H1 (cell line): ENCODE data around the gene HPCAL4. TPM values are rescaled to one million over a fixed set of nuclear protein-coding genes. Genes with fewer than 3 reads are reported as not detected.

Experiments
- CTCF ChIA-PET: fragments of 300-600 bp; sonication (Branson Sonifier 250); formaldehyde crosslinking; loops from one replicate; lab custom pipeline; 2021; ENCODE audit not compliant: partially characterized antibody; lab: Charles Lee
- POLR2A ChIA-PET: fragments of 300-600 bp; sonication (Branson Sonifier 250); formaldehyde crosslinking; loops from one replicate; lab custom pipeline; 2021; ENCODE audit warnings: inconsistent platforms; ENCODE audit not compliant: partially characterized antibody; lab: Charles Lee
- DNase-seq, 2 experiments: peaks; one replicate each; pipeline versions ENCODE4 v3.0.0 to v3.0.0-alpha.2; 2010 to 2022; ENCODE audit warnings: low spot score in 2 of 2, low read depth in 1 of 2, mixed read lengths in 1 of 2
- FAIRE-seq: peaks from 2 replicates; lab custom pipeline; 2011; peaks lifted over from hg19 to GRCh38; lab: Jason Lieb, UNC
- H2AFZ ChIP-seq: 2 replicates; pipeline ENCODE4 v1.8.1; 2012; ENCODE audit warnings: low read length, inconsistent platforms
- H2AK5ac ChIP-seq: 2 replicates; pipeline ENCODE4 v1.6.1; 2013; ENCODE audit warnings: low read depth, low read length
- H2BK120ac ChIP-seq: replicated peaks from 2 replicates; pipeline ENCODE3; 2013; ENCODE audit warnings: low read depth, low read length, inconsistent platforms
- H2BK12ac ChIP-seq: 2 replicates; pipeline ENCODE4 v1.6.1; 2013; ENCODE audit warnings: low read depth, low read length
- H2BK15ac ChIP-seq: 2 replicates; pipeline ENCODE4 v1.6.1; 2013; ENCODE audit warnings: low read length
- H2BK20ac ChIP-seq: 2 replicates; pipeline ENCODE4 v1.6.1; 2013; ENCODE audit warnings: low read length
- H2BK5ac ChIP-seq: 2 replicates; pipeline ENCODE4 v1.6.1; 2013; ENCODE audit warnings: low read depth, low read length
- H3K14ac ChIP-seq: 2 replicates; pipeline ENCODE4 v1.6.1; 2013; ENCODE audit warnings: inconsistent platforms; ENCODE audit not compliant: insufficient read length
- H3K18ac ChIP-seq: 2 replicates; pipeline ENCODE4 v1.6.1; 2013; ENCODE audit warnings: low read length; ENCODE audit errors: extremely low read depth
- H3K23ac ChIP-seq: 2 replicates; pipeline ENCODE4 v1.6.1; 2013; ENCODE audit warnings: inconsistent platforms; ENCODE audit not compliant: insufficient read length
- H3K23me2 ChIP-seq: 2 replicates; pipeline ENCODE4 v1.6.1; 2013; ENCODE audit warnings: low read depth, low read length
- H3K27ac ChIP-seq: 2 replicates; pipeline ENCODE4 v1.6.1; 2011; ENCODE audit warnings: low read depth, low read length, inconsistent platforms
- H3K27me3 ChIP-seq, 4 experiments: replicated peaks in 1 of 4; 1 replicate in 1 of 4; 2 replicates in 3 of 4; pipeline versions ENCODE4 v1.6.1 to v1.8.1; 2011 to 2013; ENCODE audit warnings: low read length in 3 of 4, mild to moderate bottlenecking in 3 of 4, inconsistent platforms in 2 of 4, mixed read lengths in 2 of 4, moderate library complexity in 1 of 4; ENCODE audit not compliant: control insufficient read depth in 3 of 4, insufficient read depth in 3 of 4; ENCODE audit errors: extremely low read depth in 1 of 4
- H3K36me3 ChIP-seq, 4 experiments: 2 replicates each; pipeline versions ENCODE4 v1.6.1 to v1.8.1; 2011 to 2013; ENCODE audit warnings: mild to moderate bottlenecking in 4 of 4, low read length in 3 of 4, moderate library complexity in 2 of 4, control low read depth in 1 of 4, inconsistent platforms in 1 of 4; ENCODE audit not compliant: insufficient read depth in 4 of 4, control insufficient read depth in 2 of 4
- H3K4ac ChIP-seq: replicated peaks from 2 replicates; pipeline ENCODE3; 2013; ENCODE audit warnings: low read length, low read depth, mixed read lengths, inconsistent platforms; ENCODE audit not compliant: insufficient read length
- H3K4me1 ChIP-seq, 4 experiments: replicated peaks in 1 of 4; 1 replicate in 1 of 4; 2 replicates in 3 of 4; pipeline versions ENCODE4 v1.6.1 to v1.8.1; 2011 to 2013; ENCODE audit warnings: low read length in 3 of 4, inconsistent platforms in 2 of 4, mixed read lengths in 1 of 4; ENCODE audit not compliant: insufficient read depth in 4 of 4, control insufficient read depth in 3 of 4
- H3K4me2 ChIP-seq, 2 experiments: 2 replicates each; pipeline versions ENCODE4 v1.6.1 to v1.8.1; 2011 to 2013; ENCODE audit warnings: low read depth in 2 of 2, low read length in 2 of 2, control low read depth in 1 of 2, inconsistent platforms in 1 of 2, mild to moderate bottlenecking in 1 of 2; ENCODE audit not compliant: insufficient read depth in 1 of 2
- H3K4me3 ChIP-seq, 4 experiments: fragments of 200-600, 300-600 bp in 1 of 4; sonication (generic), shearing (Covaris generic), sonication (Bioruptor Twin) in 1 of 4; 2 replicates each; pipeline versions ENCODE4 v1.5.1 to v1.8.1; 2011 to 2016; ENCODE audit warnings: low read length in 4 of 4, low read depth in 3 of 4, control low read depth in 2 of 4, inconsistent platforms in 2 of 4, mild to moderate bottlenecking in 2 of 4, mixed read lengths in 1 of 4, moderate library complexity in 1 of 4; ENCODE audit not compliant: insufficient read depth in 2 of 4; ENCODE audit errors: extremely low read depth in 1 of 4
- H3K56ac ChIP-seq: replicated peaks from 2 replicates; pipeline ENCODE3; 2013; ENCODE audit warnings: low read depth, mild to moderate bottlenecking, mixed read lengths, low read length, inconsistent platforms; ENCODE audit not compliant: insufficient read length
- H3K79me1 ChIP-seq: 2 replicates; pipeline ENCODE4 v1.6.1; 2013; ENCODE audit warnings: low read depth, low read length, control low read depth
- H3K79me2 ChIP-seq, 2 experiments: 2 replicates each; pipeline versions ENCODE4 v1.6.1 to v1.8.1; 2012 to 2013; ENCODE audit warnings: low read length in 2 of 2, mild to moderate bottlenecking in 2 of 2, inconsistent platforms in 1 of 2; ENCODE audit not compliant: insufficient read depth in 2 of 2, control insufficient read depth in 1 of 2
- H3K9ac ChIP-seq, 4 experiments: replicated peaks in 1 of 4; 1 replicate in 1 of 4; 2 replicates in 3 of 4; pipeline versions ENCODE4 v1.6.1 to v1.8.1; 2011 to 2013; ENCODE audit warnings: low read depth in 3 of 4, low read length in 3 of 4, control low read depth in 2 of 4, mild to moderate bottlenecking in 2 of 4, moderate library complexity in 2 of 4, inconsistent platforms in 1 of 4; ENCODE audit errors: extremely low read depth in 1 of 4
- H3K9me3 ChIP-seq, 2 experiments: 2 replicates each; pipeline versions ENCODE4 v1.6.1 to v1.8.1; 2012 to 2013; ENCODE audit warnings: mild to moderate bottlenecking in 2 of 2, moderate library complexity in 2 of 2, control low read depth in 1 of 2, inconsistent platforms in 1 of 2, low read depth in 1 of 2, low read length in 1 of 2, mixed read lengths in 1 of 2; ENCODE audit not compliant: insufficient read depth in 2 of 2
- H4K20me1 ChIP-seq, 2 experiments: replicated peaks in 1 of 2; 2 replicates each; pipeline versions ENCODE3 to v1.8.1; 2011 to 2013; ENCODE audit warnings: inconsistent platforms in 2 of 2, low read length in 2 of 2, mild to moderate bottlenecking in 1 of 2; ENCODE audit not compliant: insufficient read depth in 2 of 2, control insufficient read depth in 1 of 2
- H4K5ac ChIP-seq: 2 replicates; pipeline ENCODE4 v1.6.1; 2013; ENCODE audit warnings: low read length, low read depth, mixed read lengths, inconsistent platforms; ENCODE audit not compliant: insufficient read length
- H4K8ac ChIP-seq: 2 replicates; pipeline ENCODE4 v1.8.0; 2013; ENCODE audit warnings: mild to moderate bottlenecking, moderate library complexity, low read length, inconsistent platforms; ENCODE audit not compliant: insufficient read depth; ENCODE audit errors: extremely low read depth
- H4K91ac ChIP-seq: replicated peaks from 2 replicates; pipeline ENCODE3; 2013; ENCODE audit warnings: low read length, mixed read lengths, inconsistent platforms; ENCODE audit not compliant: insufficient read length
- CBX8 ChIP-seq: fragments of 300-800, 300-1000 bp; sonication (generic); IDR thresholded peaks from 2 replicates; pipeline ENCODE4 v1.7.1; 2016; ENCODE audit warnings: low read depth, low read length, borderline replicate concordance
- FOSL1 ChIP-seq: IDR thresholded peaks from 2 replicates; pipeline ENCODE4 v1.6.1; 2011; ENCODE audit warnings: mild to moderate bottlenecking, low read depth, low read length, moderate library complexity; ENCODE audit not compliant: insufficient read depth
- RAD21 ChIP-seq, 2 experiments: IDR thresholded peaks in 1 of 2; conservative IDR thresholded peaks in 1 of 2; 2 replicates each; pipeline ENCODE4 v1.6.1; 2011; ENCODE audit warnings: low read depth in 2 of 2, low read length in 2 of 2, improper control_type of control experiment in 1 of 2, inconsistent platforms in 1 of 2, mild to moderate bottlenecking in 1 of 2, moderate library complexity in 1 of 2
- TEAD4 ChIP-seq: IDR thresholded peaks from 2 replicates; pipeline ENCODE4 v1.6.1; 2012; ENCODE audit warnings: low read depth, low read length, inconsistent platforms, mixed read lengths
- WGBS, 2 experiments: shearing (Covaris generic) in 1 of 2; methylation state at CpG; one replicate each; pipeline versions ENCODE4 v1.1.6 to v1.1.7; 2013 to 2015; ENCODE audit warnings: low lambda C conversion rate in 2 of 2, mixed read lengths in 2 of 2, inconsistent platforms in 1 of 2, low coverage in 1 of 2, missing lambda C conversion rate in 1 of 2; ENCODE audit not compliant: insufficient replicate concordance in 2 of 2, insufficient coverage in 1 of 2, insufficient read length in 1 of 2; ENCODE audit errors: extremely low coverage in 1 of 2, missing lambda C conversion rate in 1 of 2; 5-methylcytosine and 5-hydroxymethylcytosine counted together
- polyA plus RNA-seq, 7 experiments: library from polyadenylated mRNA; depleted of rRNA in 3 of 7; stranded (reverse) in 5 of 7; unstranded in 2 of 7; fragments of >200 nt in 5 of 7; fragments of 200-250 nt in 2 of 7; gene quantifications; 1 replicate in 5 of 7; 2 replicates in 1 of 7; 4 replicates in 1 of 7; pipeline versions ENCODE4 v1.2.1 to v1.2.3, GENCODE V29; 2011 to 2013; ENCODE audit warnings: missing spikeins in 2 of 7, mixed read lengths in 2 of 7
- total RNA-seq: library from RNA; stranded (reverse); fragmentation: NEBNext Ultra II Directional; extraction: Animal tissue kit (Norgen Biotek cat#: 25700); gene quantifications from 2 replicates; pipeline ENCODE4 v1.2.1, GENCODE V29; 2021
- TF ChIP-seq, protein P1 (sequence below), 3 experiments: IDR thresholded peaks; 1 replicate in 2 of 3; 2 replicates in 1 of 3; pipeline versions ENCODE4 v1.5.1 to v1.6.1; 2011; ENCODE audit warnings: low read length in 3 of 3, mild to moderate bottlenecking in 3 of 3, inconsistent platforms in 2 of 3, low read depth in 1 of 3, moderate library complexity in 1 of 3; ENCODE audit not compliant: insufficient read depth in 1 of 3; ENCODE audit errors: control extremely low read depth in 1 of 3

The HPCAL4 gene
- total and polyA plus RNA-seq, 2 of the 8 experiments (the other 6 are each of a cell fraction or from before 2014, with no cell fraction given) = 0.54 to 0.74 TPM

DNA sequence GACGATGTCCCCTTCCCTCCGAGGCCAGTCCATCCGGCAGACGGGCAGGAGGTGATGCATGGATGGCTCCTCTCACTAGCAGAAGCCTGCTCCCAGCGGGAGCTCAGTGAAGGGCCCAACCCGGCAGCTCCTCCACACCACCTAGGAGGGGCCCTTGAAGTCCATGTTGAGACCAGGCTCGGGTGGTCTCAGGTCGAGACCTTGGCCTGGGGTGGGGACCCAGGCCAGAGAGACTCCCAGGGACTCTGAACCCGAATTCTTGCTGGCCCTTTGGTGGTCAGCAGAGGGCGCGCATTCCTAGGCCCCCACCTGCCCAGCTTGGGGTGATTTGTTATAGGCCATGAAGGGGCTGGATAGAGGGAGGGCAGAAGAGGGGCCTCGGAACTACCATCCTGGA is 18.7 kb downstream of the HPCAL4 start:
- Histone ChIP-seq H3K4me2 (peak overlapping the region; percentile 90), H2BK120ac (no peak overlapping the region), H3K27ac (no peak overlapping the region), H4K8ac (no peak overlapping the region), H4K20me1 (peaks cover 1 to 6% of the 10 kb centered on the region in 2 experiments), H3K9me3 (no peaks in the 10 kb centered on the region; a peak in 1 of 4 replicates), H3K23ac (no peak overlapping the region), H2AFZ (no peak overlapping the region), H3K79me2 (no peaks in the 10 kb centered on the region), H3K23me2 (peaks cover 3% of the 10 kb centered on the region; the same call in 1 of the 2 replicates), H3K56ac (no peak overlapping the region), H3K36me3 (peaks cover 0 to 3% (median 0%) of the 10 kb centered on the region in 4 experiments; a peak in 1 of 8 replicates), H3K18ac (no peak overlapping the region), H3K4me3 (peak overlapping the region; percentile 27 to 61 (median 36); a peak in 5 of 8 replicates), H2BK20ac (no peak overlapping the region), H2AK5ac (no peak overlapping the region), H2BK12ac (no peak overlapping the region), H3K4me1 (peaks cover 0 to 11% (median 5%) of the 10 kb centered on the region in 4 experiments; a peak in 5 of 7 replicates), H2BK15ac (no peak overlapping the region), H3K14ac (no peak overlapping the region), H3K9ac (no peak overlapping the region), H2BK5ac (no peak overlapping the region), H3K4ac (no peak overlapping the region), H4K91ac (no peak overlapping the region), H4K5ac (no peak overlapping the region), H3K79me1 (no peaks in the 10 kb centered on the region), H3K27me3 (peaks cover 67 to 93% (median 87%) of the 10 kb centered on the region in 4 experiments)
- POLR2A ChIA-PET = interaction anchor here (1.0 to 3.4 kb wide), 3 partner anchors 19 to 67 kb away, joined by 3 to 15 read pairs (median 4); partner anchors contain the start of gene HPCAL4
- DNase-seq (peak in 1 of 2 experiments; percentile 81), FAIRE-seq (no peak)
- TF ChIP-seq FOSL1 = no peak
- no peak for TF ChIP-seq CBX8
- peak; percentile 54 for TF ChIP-seq TEAD4
- peak; percentile 51 to 69 for TF ChIP-seq RAD21 (IDR thresholded peaks at IDR 0.05 in 1 of 2, conservative IDR thresholded peaks at IDR 0.05 in 1 of 2; ENCODE audit: low read depth in 2 of 2, low read length in 2 of 2)
- TF ChIP-seq, protein P1, sequence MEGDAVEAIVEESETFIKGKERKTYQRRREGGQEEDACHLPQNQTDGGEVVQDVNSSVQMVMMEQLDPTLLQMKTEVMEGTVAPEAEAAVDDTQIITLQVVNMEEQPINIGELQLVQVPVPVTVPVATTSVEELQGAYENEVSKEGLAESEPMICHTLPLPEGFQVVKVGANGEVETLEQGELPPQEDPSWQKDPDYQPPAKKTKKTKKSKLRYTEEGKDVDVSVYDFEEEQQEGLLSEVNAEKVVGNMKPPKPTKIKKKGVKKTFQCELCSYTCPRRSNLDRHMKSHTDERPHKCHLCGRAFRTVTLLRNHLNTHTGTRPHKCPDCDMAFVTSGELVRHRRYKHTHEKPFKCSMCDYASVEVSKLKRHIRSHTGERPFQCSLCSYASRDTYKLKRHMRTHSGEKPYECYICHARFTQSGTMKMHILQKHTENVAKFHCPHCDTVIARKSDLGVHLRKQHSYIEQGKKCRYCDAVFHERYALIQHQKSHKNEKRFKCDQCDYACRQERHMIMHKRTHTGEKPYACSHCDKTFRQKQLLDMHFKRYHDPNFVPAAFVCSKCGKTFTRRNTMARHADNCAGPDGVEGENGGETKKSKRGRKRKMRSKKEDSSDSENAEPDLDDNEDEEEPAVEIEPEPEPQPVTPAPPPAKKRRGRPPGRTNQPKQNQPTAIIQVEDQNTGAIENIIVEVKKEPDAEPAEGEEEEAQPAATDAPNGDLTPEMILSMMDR (IDR thresholded peaks at IDR 0.05; ENCODE audit: control extremely low read depth in 1 of 3, insufficient read depth in 1 of 3, low read depth in 1 of 3, low read length in 3 of 3) = peak; percentile 67 to 81 (median 74)
- CTCF ChIA-PET = interaction anchor here (0.8 to 10.5 kb wide), 30 partner anchors 8 to 359 kb away, joined by 3 to 184 read pairs (median 12); partner anchors contain the start of genes HEYL, HPCAL4, PABPC4 and PPIE
- 14% methylated on average over 12 of the region's 12 CpGs; no CpG with 5 or more reads in 1 of the 2 experiments for WGBS, 2 experiments
